Pancreas (tissue), 10 donors: ENCODE data around the gene ANKH. TPM values are rescaled to one million over a fixed set of nuclear protein-coding genes. Genes with fewer than 3 reads are reported as not detected.
A peak's percentile ranks its signal among the peaks of the same experiment; 100 is the strongest.

Experiments used
- ATAC-seq, 4 donors: fragments of 200-7000 bp; cut with Tn5 transposase; one replicate each; pipeline versions ENCODE4 v1.8.0 to v1.9.1; 2020; ENCODE audit warnings: mild to moderate bottlenecking in 4 of 4, moderate library complexity in 4 of 4
- DNase-seq, 6 donors: peaks; one replicate each; pipeline ENCODE4 v3.0.0-alpha.2; 2020
- FAIRE-seq: peaks from 2 replicates; lab custom pipeline; 2012; peaks lifted over from hg19 to GRCh38; lab: Jason Lieb, UNC
- H3K27ac ChIP-seq, 4 donors: fragments of 200-600 bp; sonication (generic); 1 replicate in 3 of 4; 2 replicates in 1 of 4; pipeline versions ENCODE4 v1.5.0 to v1.8.0; 2020
- H3K27me3 ChIP-seq, 4 donors: fragments of 200-600 bp; one replicate each; pipeline ENCODE4 v1.8.0; 2021
- H3K36me3 ChIP-seq, 3 donors: fragments of 200-600 bp; sonication (generic) in 1 of 3; one replicate each; pipeline versions ENCODE4 v1.5.0 to v1.8.0; 2020 to 2021
- H3K4me1 ChIP-seq, 3 donors: fragments of 200-600 bp; one replicate each; pipeline ENCODE4 v1.8.0; 2021
- H3K4me3 ChIP-seq, 4 donors: fragments of 200-600 bp; sonication (generic) in 2 of 4; one replicate each; pipeline versions ENCODE4 v1.5.0 to v1.8.0; 2020 to 2021
- H3K9me3 ChIP-seq, 4 donors: fragments of 200-600 bp; one replicate each; pipeline ENCODE4 v1.8.0; 2021
- CTCF ChIP-seq, 4 donors: fragments of 200-600 bp; sonication (generic) in 3 of 4; IDR thresholded peaks; one replicate each; pipeline versions ENCODE4 v1.5.0 to v1.8.0; 2021; ENCODE audit warnings: antibody characterized with exemption in 4 of 4
- WGBS, 2 donors: extraction: QIAGEN DNeasy Blood & Tissue Kit; methylation state at CpG; one replicate each; pipeline ENCODE4 v1.1.7; 2013; 5-methylcytosine and 5-hydroxymethylcytosine counted together
- intact Hi-C, 3 donors: fragments of 100-400 bp; cut with DNase I; formaldehyde crosslinking; loops; one replicate each; pipeline versions ENCODE4 v1.11.1 to v1.14.2; 2022
- polyA plus RNA-seq, 2 donors: library from polyadenylated mRNA; stranded (reverse); fragments of 200-250 nt; gene quantifications; one replicate each; pipeline ENCODE4 v1.2.3, GENCODE V29; 2013
- total RNA-seq, 6 donors: library from RNA; stranded (reverse); fragmentation: NEBNext Ultra II Directional in 4 of 6; extraction: Animal tissue kit (Norgen Biotek cat#: 25700) in 4 of 6; gene quantifications; one replicate each; pipeline versions ENCODE4 v1.2.1 to v1.2.4, GENCODE V29; 2021 to 2023
- donor health status: healthy with polysubstance abuse.
- donor health status: DM: no; HTN: no; CAD: no; lungs with moderate emphysema.
- donor health status: DM: no; HTN: no; CAD: no.
- donor health status: control.
- donor health status: control.
- donor health status: Bipolar disorder and iron deficiency.
- donor health status: DM: yes; HTN: yes; CAD: no.
- donor health status: DM: no; HTN: no; CAD: no.
- donor health status: DM: no; HTN: no; CAD: no.
- donor health status: DM: yes; HTN: yes; CAD: no.

Gene ANKH
- total and polyA plus RNA-seq, 8 donors, result 11.8 to 48.6 (median 37.7) TPM

DNA sequence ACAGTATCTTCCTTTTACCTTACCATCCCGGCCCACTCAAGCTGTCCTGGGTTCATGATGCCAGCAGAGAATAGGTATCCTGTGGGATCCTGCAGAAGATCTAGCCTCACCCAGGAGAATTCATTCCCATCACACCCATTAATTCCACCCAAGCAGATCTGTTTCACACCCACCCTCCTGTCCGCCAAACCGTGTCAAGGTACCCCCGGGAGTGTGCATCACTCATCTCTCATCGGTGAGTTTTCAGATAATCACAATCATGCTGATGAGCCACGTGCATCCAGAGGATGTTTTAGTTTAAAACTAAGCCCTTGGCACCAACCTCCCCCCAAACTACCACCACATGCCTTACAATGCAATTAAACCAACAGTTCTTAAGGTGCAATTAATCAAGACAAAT lies 18.8 kb downstream of the ANKH start:
- FAIRE-seq (no peak), DNase-seq (no peak), ATAC-seq (no peak)
- H3K4me1 ChIP-seq, result no peaks in the 10 kb centered on the region
- WGBS, 2 donors, result 81 to 94% methylated on average over 6 of the region's 6 CpGs
- TF ChIP-seq CTCF (IDR thresholded peaks at IDR 0.05), result no peak
- no peak overlapping the region for H3K4me3 ChIP-seq
- no peaks in the 10 kb centered on the region for H3K36me3 ChIP-seq
- intact Hi-C loops, result no loop called here
- no peak overlapping the region for H3K27ac ChIP-seq
- H3K9me3 ChIP-seq, result no peaks in the 10 kb centered on the region
- no peaks in the 10 kb centered on the region for H3K27me3 ChIP-seq

DNA sequence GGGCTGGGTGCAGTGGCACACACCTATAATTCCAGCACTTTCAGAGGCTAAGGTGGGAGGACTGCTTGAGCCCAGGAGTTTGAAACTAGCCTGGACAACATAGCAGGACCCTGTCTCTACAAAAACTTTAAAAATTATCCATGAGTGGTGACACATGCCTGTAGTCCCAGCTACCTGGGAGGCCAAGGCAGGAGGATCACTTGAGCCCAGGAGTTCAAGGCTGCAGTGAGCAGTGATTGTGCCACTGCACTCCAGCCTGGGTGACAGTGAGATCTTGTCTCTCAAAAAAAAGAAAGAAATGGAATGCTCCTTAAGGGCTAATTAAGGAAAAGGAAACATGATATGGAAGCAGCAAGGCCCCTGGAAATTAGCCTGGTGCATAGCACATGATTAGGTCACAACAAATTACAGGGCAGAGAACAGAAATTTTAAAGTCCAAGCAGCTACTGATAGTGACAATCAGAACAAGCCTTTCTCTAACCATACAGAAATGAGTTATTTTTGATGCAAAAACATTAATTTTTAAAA lies 19.5 kb downstream of the ANKH start:
- FAIRE-seq, result no peak
- no peak for DNase-seq

GRCh38 chr5:14851597-14851996 lies 20.0 kb downstream of the ANKH start:
- DNase-seq (no peak), ATAC-seq (no peak), FAIRE-seq (no peak)
- Histone ChIP-seq H3K36me3 (no peaks in the 10 kb centered on the region), H3K27ac (no peak overlapping the region), H3K4me1 (no peaks in the 10 kb centered on the region), H3K4me3 (no peak overlapping the region), H3K27me3 (no peaks in the 10 kb centered on the region), H3K9me3 (no peaks in the 10 kb centered on the region)
- intact Hi-C loops, result no loop called here
- TF ChIP-seq CTCF (IDR thresholded peaks at IDR 0.05), result no peak

More for the DNA sequence above, 19.5 kb downstream of the ANKH start:
- Histone ChIP-seq H3K4me3 (no peak overlapping the region), H3K9me3 (no peaks in the 10 kb centered on the region), H3K36me3 (no peaks in the 10 kb centered on the region), H3K27ac (no peak overlapping the region), H3K4me1 (no peaks in the 10 kb centered on the region), H3K27me3 (no peaks in the 10 kb centered on the region)
- ATAC-seq, result no peak
- intact Hi-C loops, result no loop called here
- TF ChIP-seq CTCF (IDR thresholded peaks at IDR 0.05), result no peak

GRCh38 chr5:14851050-14851419 lies 20.5 kb downstream of the ANKH start:
- H3K4me1 ChIP-seq, result no peaks in the 10 kb centered on the region
- no peaks in the 10 kb centered on the region for H3K36me3 ChIP-seq
- FAIRE-seq (no peak), DNase-seq (no peak), ATAC-seq (peak in 2 of 4 donors; percentile 19 to 57)
- 55 to 62% methylated on average over 5 of the region's 5 CpGs for WGBS, 2 donors
- no peak overlapping the region for H3K27ac ChIP-seq
- H3K4me3 ChIP-seq, result no peak overlapping the region
- no peaks in the 10 kb centered on the region for H3K9me3 ChIP-seq
- TF ChIP-seq CTCF (IDR thresholded peaks at IDR 0.05), result no peak
- intact Hi-C loops, result no loop called here
- H3K27me3 ChIP-seq, result no peaks in the 10 kb centered on the region

DNA sequence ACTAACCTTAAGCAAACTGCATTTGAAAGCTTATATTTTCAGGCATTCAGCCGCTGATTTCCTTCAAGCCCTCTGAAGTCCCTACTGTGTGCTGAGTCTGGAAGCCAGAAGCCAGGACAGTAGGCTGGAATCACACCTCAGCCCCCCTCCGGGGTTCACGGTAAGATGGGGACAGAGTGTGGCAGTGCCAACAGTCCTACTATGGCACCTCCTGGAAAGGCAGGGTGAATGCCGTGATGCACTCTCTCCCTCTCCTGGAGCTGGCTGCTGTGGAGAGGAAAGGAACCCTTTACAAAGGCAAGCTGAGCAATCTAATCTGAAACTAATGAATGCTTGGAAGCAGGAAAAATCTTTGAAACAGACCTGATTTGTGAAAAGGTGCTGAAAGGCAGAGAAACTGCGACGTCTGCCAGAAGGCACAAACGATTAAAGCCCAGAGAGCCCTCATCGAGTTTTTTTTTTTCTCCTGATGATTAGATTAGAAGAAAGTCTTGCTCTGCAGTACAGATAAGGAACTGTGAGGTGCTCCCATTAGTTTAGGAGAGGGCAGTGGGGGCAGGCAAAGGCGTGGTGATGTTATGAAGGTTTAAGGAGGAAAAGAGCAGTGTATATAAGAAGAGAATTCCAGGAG lies 21.0 kb downstream of the ANKH start:
- ATAC-seq (no peak), DNase-seq (no peak), FAIRE-seq (no peak)
- H3K27ac ChIP-seq, result no peak overlapping the region
- no peaks in the 10 kb centered on the region for H3K9me3 ChIP-seq
- no peaks in the 10 kb centered on the region for H3K36me3 ChIP-seq
- H3K4me3 ChIP-seq, result no peak overlapping the region
- H3K4me1 ChIP-seq, result no peaks in the 10 kb centered on the region
- no peak for TF ChIP-seq CTCF (IDR thresholded peaks at IDR 0.05)
- WGBS, 2 donors, result 40 to 47% methylated on average over 9 of the region's 9 CpGs
- H3K27me3 ChIP-seq, result no peaks in the 10 kb centered on the region
- intact Hi-C loops, result no loop called here
